HG03045 (cell line): ENCODE measurements around the gene CAMKK1.
"Not testable (repeated sequence)": the region's sequence is repeated elsewhere in the genome, so short reads cannot be mapped to it uniquely, and the experiment has no call there.

Experiments
- ATAC-seq: cut with Tn5 transposase; IDR thresholded peaks from one replicate; pipeline ENCODE4 v1.9.1; 2021; ENCODE audit warnings: mild to moderate bottlenecking, moderate library complexity; ENCODE audit not compliant: unreplicated experiment

The CAMKK1 gene

DNA sequence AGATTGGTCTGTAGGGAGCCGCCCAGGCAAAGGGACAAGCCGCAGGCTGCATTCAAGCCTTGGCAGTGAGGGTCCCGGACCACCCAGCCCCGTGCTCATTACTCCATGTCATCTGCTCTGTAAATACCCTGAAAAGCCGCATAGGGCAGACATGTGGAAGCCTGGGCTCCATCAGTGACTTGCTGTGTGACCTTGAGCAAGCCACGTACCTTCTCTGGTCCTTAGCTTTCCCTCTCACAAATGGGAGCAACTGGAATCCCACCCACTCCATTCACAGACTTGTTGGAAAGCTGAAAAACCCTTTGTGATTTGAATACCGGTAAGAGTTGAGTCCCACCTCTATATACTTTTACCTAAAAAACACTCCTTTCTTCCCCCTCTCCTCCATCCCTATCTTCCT lies 11.9 kb downstream of the CAMKK1 start:
- ATAC-seq: no peak

- no peak for ATAC-seq
Measured at GRCh38 chr17:3879591-3880417, 13.0 kb downstream of the CAMKK1 start.

DNA sequence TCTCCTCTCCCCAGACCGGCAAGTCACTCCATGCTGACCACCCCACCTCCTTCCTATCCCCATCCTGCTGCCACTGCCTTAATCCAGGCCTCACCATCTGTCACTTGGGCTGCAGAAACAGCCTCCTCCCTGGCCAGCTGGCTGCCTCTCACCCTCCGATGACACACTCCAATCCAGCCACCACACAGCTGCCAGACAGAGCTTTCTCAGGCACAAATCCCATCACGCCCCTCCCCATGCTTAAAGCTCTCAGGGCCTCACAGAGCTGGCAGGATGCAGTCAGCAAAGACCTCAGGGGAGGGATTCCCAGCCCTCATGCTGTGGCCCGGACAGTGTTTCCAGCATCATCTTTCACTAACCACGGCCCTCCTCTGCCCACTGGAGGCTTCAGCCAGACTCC lies 13.7 kb downstream of the CAMKK1 start:
- ATAC-seq: no peak

- no peak for ATAC-seq
Measured at GRCh38 chr17:3877220-3877619, 15.6 kb downstream of the CAMKK1 start.

- no peak for ATAC-seq
Measured at GRCh38 chr17:3875317-3875716, 17.5 kb downstream of the CAMKK1 start.

DNA sequence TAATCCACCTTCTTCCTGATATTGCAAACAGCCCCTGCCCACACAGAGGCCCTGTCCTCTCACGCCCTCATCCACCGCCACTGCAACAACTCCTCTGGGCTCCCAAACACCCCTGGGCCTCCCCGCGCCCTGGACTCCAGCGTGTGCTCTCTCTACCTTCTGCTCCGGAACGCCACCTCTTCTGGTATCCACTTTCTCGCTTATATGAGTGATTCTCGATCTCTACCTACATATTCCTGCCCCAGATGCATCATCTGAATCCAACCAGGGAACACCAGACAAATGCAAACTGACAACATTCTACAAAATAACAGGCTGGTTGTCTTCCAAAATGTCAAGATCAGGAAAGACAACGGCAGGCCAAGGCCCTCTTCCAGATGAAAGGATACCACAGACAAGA lies 19.0 kb downstream of the CAMKK1 start:
- ATAC-seq: no peak

DNA sequence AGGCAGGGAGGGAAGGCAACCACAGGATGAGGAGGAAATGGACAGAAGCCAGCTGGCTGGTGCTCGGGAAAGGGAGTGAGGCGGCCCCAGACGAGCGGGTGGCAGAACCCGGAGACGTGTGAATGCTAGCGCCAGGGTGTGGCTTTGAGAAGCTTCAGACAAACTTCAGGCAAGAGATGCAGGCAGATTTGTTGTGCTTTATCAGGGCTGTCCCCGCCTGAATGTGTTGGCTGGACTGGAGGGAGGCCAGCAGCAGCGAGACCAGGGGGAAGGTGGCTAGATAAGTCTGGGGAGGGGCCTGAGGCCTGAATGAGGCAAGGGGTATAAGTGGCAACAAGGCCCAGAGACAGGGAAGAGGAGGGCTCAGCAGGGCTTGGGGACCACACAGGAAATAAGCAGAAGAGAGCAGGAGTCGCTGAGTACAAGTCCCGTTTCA lies 22.0 kb downstream of the CAMKK1 start:
- ATAC-seq: no peak

- no peak for ATAC-seq
Measured at GRCh38 chr17:3867606-3868005, 25.2 kb downstream of the CAMKK1 start.

DNA sequence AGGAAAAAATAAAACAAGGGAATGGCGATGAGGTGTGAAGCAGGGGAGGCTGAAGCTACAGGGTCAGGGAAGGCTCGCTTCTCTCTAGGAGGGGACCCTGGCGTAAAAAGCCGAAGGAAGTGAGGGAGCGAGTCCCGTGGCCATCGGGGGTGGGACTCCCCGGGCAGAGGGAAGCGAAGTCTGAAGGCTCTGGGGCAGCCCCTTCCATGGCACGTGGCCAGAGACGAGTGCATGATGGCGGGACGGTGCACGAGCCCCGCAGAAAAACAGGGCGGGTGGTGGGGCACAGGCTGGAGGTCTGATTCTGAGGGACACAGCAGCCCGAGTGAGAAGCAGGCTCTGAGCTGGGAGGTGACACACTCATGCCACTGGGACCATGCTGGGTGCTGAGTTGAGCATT lies 25.7 kb downstream of the CAMKK1 start:
- ATAC-seq: no peak

- no peak for ATAC-seq
Measured at GRCh38 chr17:3866276-3866675, 26.6 kb downstream of the CAMKK1 start.

- no peak for ATAC-seq
Measured at GRCh38 chr17:3865176-3865575, 27.7 kb downstream of the CAMKK1 start.

DNA sequence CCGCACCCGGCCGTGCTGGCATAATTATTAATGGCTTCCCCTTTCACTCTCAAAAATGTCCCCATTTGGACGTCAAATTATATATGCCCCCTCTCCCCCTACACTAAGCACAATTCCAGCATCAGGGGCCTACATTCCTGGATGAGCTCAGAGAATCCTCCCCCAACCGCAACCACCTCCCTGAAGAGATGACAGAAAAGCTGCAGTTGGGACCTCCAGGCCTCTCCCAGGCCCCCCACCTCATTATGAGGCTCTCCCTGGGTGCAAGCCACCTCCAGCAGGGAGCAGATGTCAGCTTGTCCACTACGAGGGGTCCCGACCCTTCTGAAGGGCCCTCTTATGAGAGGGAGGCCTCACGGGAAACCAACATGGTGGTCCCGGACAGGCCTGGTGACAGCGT lies 28.3 kb downstream of the CAMKK1 start:
- ATAC-seq: no peak

- no peak for ATAC-seq
Measured at GRCh38 chr17:3861761-3862681, 30.8 kb downstream of the CAMKK1 start.

DNA sequence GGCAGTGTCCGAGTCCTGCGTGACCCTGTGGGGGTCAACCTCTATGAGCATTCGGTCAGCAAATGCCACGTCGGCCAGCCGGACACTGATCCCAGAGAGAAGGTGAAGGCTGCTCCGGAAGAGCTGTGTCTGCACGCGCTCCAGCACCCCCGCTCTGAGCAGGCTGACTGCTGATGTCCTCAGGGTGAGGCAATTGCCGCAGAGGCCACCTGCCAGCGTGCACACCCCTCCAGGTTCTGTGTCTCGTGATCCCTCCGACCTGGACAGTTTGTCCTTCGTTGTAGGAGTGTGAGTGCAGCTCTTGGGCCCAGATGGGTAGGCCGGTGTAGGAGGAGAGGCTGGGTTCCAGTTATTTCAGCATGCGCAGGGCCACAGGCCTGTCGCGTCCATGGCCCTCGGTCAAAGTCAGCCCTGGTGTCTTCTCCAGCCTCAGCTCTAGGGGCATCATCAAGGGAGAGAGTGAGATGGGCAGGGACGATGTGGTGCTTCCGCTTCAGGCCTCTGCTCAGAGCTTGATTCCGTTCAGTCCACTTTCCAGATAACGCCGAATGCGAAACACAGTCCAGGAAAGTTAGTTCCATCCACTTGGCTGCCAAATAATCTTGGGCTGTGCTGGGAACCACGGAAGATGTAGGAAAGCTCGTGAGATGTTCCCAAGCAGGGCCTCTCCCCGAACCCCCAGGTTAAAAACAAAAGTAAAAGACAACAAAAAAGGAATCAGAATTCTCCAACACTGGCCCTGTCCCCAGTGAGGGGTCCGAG lies 31.7 kb downstream of the CAMKK1 start:
- no peak for ATAC-seq

DNA sequence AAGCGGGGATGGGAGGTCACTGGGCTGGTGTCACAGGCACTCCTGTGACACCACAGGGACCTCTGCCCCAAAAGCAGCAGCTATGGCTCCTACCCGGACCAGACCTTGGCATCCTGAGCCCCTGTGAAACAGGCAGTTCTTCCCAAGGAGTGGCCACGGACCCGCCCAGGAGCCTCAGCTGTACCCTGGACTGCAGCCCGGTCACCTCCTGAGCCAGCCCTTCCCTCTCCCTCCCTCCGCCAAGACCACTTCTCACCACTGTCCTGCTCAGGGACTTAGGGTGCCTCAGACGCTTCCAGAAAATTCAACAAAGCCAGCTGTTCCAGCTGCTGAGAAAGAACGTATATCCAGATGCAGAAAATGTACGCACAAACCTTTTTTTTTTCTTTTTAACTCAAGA lies 32.9 kb downstream of the CAMKK1 start:
- no peak for ATAC-seq

- ATAC-seq: no peak
Measured at GRCh38 chr17:3857261-3858105, 35.4 kb downstream of the CAMKK1 start.

DNA sequence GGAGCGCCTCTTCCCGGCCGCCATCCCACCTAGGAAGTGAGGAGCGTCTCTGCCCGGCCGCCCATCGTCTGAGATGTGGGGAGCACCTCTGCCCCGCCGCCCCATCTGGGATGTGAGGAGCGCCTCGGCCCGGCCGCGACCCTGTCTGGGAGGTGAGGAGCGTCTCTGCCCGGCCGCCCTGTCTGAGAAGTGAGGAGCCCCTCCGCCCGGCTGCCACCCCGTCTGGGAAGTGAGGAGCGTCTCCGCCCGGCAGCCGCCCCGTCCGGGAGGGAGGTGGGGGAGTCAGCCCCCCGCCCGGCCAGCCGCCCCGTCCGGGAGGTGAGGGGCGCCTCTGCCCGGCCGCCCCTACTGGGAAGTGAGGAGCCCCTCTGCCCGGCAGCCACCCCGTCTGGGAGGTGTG lies 38.6 kb downstream of the CAMKK1 start:
- not testable (repeated sequence) for ATAC-seq

DNA sequence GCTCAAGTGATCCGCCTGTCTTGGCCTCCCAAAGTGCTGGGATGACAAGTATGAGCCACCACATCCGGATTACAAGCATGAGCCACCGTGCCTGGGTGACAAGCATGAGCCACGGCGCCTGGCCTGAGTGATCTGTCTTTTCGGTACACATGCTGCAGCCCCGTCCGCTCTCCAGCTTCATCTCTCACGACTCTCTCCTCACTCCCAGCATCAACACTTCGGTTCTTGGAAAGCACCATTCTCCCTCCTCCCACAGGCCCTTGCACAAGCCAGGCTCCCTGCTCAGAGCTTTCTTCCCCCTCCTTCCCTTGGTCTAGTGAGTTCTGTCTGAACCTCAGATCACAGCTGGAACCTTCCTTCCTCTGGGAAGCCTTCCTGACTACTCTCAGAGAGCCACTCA lies 40.3 kb downstream of the CAMKK1 start:
- ATAC-seq: no peak

GRCh38 chr17:3851461-3852100 lies 41.3 kb downstream of the CAMKK1 start:
- ATAC-seq: no peak
